GM19035 (cell line): ENCODE measurements around the gene GNAS.
"Not testable (repeated sequence)": the region's sequence is repeated elsewhere in the genome, so short reads cannot be mapped to it uniquely, and the experiment has no call there.

Experiments
- ATAC-seq: cut with Tn5 transposase; IDR thresholded peaks from one replicate; pipeline ENCODE4 v1.9.1; 2021; ENCODE audit not compliant: unreplicated experiment

Gene GNAS

DNA sequence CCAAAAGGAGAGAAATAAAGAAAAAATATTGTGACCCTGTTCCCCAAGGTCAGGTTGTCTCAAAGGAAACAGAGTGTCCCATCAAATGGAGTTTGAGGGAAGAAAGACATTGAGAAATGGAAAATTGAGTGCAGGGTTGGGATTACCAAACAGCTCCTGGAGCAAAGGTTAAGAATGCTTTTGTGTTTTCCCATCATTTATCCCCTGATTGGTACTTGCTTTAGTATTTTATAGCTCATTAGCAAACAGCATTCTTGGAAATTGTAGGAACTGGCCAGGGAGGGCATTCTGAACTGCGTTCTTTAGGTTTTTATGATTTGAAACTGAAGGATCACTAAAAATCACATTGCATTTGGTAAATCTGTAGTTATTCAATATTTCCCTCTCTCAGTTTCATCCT, 69.5 kb downstream of the GNAS start:
- ATAC-seq = no peak

DNA sequence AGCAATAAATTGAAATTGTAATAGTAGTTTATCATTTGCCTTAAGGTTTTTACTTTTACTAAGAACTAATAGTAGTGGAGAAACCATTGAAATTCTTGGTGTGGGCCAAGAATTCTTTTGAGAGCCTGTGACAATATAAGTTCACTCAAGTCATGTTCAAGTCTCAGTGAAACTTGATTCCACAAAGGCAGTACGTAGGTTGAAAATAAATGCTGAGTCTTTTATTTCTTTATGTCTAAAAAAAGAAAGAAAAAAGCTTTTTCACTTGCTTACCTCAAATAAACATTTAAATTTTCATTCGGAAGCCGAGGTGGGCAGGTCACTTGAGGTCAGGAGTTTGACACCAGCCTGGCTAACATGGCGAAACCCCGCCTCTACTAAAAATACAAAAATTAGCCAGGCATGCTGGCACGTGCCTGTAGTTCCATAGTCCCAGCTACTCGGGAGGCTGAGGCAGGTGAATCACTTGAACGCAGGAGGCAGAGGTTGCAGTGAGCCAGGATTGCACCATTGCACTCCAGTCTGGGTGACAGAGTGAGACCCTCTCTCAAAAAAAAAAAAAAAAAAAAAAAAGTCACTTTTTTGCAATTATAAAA, 70.7 kb downstream of the GNAS start:
- no peak for ATAC-seq

- no peak for ATAC-seq
Measured at GRCh38 chr20:58926802-58927489, 74.4 kb downstream of the GNAS start.

- no peak for ATAC-seq
Measured at GRCh38 chr20:58927490-58928061, 75.1 kb downstream of the GNAS start.

DNA sequence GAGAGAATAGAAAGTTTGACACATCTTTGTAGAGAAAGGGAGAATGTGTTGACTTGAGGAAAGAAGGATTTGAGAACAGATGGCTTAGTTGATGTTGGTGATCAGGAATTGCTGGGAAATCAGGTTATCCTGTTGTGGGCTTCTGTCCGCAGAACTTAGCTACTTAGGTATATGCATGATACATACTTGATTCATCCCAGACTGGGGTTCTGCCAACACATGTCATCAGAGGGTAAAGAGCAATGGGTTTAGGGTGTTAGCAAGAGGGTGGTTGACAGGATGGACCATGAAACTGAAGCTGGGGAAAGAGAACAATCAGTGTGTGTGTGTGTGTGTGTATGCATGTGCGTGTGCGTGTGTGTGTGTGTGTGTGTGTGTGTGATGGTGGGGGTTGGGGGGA, 78.0 kb downstream of the GNAS start:
- no peak for ATAC-seq

DNA sequence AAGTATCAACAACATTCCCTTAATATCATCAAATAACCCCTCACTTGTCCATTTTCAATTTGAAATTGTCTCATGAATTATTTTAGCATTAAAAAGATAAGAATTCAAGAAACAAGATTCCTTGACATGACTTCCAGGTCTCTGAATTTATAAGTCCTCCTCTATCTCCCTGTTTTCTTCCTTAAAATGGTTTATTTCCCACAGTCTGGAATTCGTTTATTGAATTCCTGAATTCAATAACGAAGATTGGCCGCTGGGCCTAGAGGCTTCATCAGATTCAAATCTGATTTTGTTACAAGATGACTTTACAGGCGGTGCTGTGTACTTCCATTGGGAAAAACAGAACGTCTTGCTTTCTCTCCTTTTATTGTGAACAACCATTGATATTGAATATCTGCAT, 79.7 kb downstream of the GNAS start:
- ATAC-seq = no peak

GRCh38 chr20:58938078-58938477, 85.6 kb downstream of the GNAS start:
- no peak for ATAC-seq

DNA sequence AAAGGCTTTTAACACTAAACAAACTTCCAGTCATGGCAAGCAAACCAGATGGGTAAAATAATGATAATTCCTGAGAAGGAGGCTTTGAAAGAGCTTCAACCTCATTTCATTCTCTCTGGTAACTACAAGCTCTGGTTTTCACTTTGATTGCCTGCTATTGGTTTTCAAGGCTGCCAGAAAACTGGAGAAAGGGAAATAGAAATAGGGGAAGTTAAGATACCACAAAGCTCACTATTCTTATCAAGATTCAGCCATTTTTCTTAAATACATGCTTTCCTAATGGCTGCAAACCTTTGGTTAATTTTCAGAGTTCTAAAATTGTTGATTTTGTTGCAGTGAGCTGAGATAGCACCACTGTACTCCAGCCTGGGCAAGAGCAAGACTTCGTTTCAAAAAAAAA, 86.0 kb downstream of the GNAS start:
- no peak for ATAC-seq

DNA sequence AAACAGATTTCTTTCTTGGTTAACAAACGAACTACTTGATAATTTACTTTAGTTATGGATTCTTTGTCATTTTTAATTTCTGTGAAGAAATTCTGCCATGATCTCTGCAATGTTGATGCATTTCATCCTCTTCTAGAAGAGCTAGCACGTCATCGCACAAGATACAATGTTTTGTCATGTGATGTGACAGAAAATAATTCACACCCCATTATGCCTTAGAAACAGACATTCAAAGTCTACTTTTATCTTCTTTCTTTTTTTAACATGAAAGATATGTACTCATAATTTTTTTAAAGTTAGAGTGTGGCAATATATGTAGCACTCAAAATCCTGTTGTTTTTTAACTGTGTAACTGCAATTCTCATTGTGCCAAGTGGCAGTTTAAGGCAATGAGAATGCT, 89.0 kb downstream of the GNAS start:
- no peak for ATAC-seq

DNA sequence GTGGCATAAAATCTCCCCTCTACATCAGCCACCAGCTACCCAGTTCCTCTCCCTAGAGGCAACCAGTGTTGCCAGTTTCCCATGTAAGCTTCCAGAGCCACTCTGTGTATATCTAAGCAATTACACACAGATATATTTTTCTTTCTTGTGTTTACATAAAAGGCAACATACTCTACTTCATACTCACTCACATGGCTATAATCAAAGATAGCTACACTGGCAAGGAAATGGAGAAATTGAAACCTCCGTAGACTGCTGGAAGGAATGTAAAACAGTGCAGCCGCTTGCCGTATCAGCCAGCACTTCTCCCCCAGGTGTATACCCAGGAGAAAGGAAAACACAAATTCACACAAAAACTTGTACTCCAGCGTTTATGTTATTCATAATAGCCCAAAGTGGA, 90.0 kb downstream of the GNAS start:
- ATAC-seq = no peak

- no peak for ATAC-seq
Measured at GRCh38 chr20:58944610-58945009, 92.1 kb downstream of the GNAS start.

DNA sequence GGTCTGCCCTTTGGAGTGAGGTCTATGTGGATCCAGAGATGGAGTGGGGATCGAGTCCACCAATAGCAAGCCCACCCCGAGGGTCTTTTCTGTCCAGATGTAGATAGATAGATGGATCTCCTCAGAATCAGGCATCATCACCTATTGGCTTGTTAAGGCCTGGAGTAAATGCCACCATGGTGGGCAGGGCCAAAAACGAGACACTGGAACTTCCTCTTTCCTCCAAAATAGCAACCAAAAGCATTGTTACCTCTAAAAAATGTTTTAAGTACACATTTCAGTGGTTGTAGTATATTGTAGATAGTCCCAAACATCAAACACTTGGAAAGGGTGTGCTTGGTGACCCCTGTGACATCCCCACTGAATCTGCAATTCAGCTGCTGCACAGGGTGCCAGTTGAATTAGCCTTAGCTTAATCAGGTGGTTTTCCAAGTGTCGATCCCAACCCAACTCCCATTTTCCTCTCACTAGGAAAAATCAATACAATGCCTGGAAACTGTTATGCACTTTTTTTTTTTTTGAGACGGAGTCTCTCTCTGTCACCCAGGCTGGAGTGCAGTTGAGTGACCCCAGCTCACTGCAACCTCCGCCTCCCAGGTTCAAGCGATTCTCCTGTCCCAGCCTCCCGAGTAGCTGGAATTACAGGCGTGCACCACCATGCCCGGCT, 93.6 kb downstream of the GNAS start:
- no peak for ATAC-seq

DNA sequence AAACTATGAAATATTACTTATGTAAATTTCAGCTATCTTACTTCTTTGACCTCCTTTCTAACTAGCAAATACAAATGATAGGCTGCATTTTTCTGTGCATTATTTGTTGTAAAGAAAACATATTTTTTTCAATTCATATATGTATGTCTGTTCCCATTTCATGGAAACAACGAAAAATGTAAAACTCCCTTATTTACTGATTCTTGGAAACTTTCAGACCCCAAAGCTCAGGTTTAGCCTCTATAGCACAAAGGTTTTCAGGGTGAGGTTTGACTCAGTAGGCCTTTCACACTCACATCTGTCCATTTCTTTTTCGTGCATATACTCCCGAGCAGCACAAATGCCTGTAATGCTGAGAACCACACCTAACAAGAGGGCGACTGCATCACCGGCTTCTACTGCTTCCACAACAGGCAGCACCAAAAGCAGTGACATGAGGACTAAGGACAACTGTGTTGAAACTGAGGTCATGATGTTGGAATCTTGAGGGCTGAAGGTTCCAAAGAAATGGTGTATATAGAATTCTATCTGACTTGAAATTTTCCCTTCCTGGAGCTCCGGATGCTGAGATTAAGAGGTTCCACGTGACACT, 95.4 kb downstream of the GNAS start:
- not testable (repeated sequence) for ATAC-seq

GRCh38 chr20:58950603-58951002, 98.1 kb downstream of the GNAS start:
- ATAC-seq = no peak

GRCh38 chr20:58953050-58953449, 100.5 kb downstream of the GNAS start:
- no peak for ATAC-seq

DNA sequence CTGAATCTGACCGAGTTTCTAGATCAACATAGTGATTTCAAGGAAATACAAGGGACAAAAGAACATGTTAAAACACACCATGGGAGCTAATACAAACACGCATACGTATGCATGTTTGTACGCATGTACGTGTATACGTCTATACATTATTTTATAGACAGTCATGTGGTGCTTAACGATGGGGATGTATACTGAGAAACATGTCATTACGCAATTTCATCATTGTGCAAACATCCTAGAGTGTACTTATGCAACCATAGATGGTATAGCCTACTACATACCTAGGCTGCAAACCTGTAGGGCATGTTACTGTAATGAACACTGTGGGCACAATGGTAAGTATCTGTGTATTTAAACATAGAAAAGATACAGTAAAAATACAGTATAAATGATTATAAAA, 103.6 kb downstream of the GNAS start:
- no peak for ATAC-seq

DNA sequence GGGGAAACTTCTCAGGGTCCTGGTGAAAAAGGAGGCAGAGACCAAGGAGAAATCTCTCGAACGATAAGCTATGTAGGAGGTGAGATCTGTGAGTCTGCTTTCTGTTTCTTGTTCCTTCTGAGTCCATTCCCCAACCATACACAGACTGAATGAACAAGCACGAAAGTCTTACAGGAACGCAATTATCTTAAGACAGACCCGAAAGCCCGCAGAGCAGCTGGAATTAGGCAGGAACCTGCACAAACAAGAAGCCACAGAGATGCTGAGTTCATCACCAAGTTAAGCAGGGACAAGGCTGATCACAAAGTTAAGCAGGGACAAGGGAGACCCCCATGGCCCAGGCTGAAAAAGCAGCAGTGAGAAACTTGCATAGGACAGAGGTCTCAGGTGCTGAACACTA, 107.1 kb downstream of the GNAS start:
- ATAC-seq = no peak
